Measurements from ENCODE around the gene KCNK13.

DNA sequence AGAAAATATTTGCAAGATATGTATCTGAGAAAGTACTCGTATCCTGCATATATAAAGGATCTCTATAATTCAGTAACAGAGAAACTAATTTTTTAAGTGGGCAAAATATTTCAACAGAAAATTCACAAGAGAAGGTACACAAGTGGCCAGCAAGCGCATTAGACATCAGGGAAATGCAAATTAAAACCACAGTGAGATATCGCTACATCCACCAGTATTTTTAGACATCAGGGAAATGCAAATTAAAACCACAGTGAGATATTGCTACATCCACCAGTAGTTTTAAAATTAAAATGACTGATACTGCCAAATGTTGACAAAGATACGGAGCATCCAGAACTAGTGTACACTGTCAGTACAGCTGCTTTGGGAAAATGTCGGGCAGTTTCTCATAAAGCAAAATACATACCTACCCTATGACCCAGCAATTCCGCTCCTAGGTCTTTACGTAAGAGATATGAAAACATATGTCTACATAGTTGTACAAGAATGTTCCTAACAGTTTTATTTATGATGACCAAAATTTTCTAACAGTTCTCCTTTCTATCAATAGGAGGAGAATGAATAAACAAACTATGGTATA, 2.8 kb upstream of the KCNK13 start:
- TF ChIP-seq, protein P1, sequence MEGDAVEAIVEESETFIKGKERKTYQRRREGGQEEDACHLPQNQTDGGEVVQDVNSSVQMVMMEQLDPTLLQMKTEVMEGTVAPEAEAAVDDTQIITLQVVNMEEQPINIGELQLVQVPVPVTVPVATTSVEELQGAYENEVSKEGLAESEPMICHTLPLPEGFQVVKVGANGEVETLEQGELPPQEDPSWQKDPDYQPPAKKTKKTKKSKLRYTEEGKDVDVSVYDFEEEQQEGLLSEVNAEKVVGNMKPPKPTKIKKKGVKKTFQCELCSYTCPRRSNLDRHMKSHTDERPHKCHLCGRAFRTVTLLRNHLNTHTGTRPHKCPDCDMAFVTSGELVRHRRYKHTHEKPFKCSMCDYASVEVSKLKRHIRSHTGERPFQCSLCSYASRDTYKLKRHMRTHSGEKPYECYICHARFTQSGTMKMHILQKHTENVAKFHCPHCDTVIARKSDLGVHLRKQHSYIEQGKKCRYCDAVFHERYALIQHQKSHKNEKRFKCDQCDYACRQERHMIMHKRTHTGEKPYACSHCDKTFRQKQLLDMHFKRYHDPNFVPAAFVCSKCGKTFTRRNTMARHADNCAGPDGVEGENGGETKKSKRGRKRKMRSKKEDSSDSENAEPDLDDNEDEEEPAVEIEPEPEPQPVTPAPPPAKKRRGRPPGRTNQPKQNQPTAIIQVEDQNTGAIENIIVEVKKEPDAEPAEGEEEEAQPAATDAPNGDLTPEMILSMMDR (IDR thresholded peaks at IDR 0.05): no peak
- no peak for TF ChIP-seq EZH2phosphoT487 (IDR thresholded peaks at IDR 0.05)
- TF ChIP-seq EZH2 (IDR thresholded peaks at IDR 0.05): no peak
